NT2/D1 (cell line): ENCODE data around the gene RSPH4A.

Experiments used
- SUZ12 ChIP-seq: IDR thresholded peaks from 2 replicates; pipeline ENCODE4 v1.6.1; 2011; ENCODE audit not compliant: insufficient read length, insufficient read depth; ENCODE audit errors: extremely low read depth
- YY1 ChIP-seq: IDR thresholded peaks from 2 replicates; pipeline ENCODE4 v1.6.1; 2011; ENCODE audit not compliant: insufficient read length, insufficient read depth

GRCh38 chr6:116676021-116676420 is 59.7 kb downstream of the RSPH4A start:
- TF ChIP-seq YY1 = no peak
- TF ChIP-seq SUZ12 = no peak
